SK-N-SH treated with all-trans-retinoic acid at 6 μM for 48 hours (cell line): ENCODE measurements around the gene CYP3A7.

Experiments
- PPARA ChIP-seq: fragments of 250-450 bp; sonication (Bioruptor Pico); IDR thresholded peaks from 2 replicates; pipeline ENCODE4 v1.5.0; 2020; ENCODE audit warnings: mild to moderate bottlenecking, borderline replicate concordance
- TSHZ2 ChIP-seq: fragments of 250-450 bp; sonication (Bioruptor Pico); IDR thresholded peaks from 2 replicates; pipeline ENCODE4 v1.5.0; 2020; ENCODE audit warnings: mild to moderate bottlenecking, moderate library complexity

- TF ChIP-seq TSHZ2 (CRISPR knock-in tag) (no peak), PPARA (CRISPR knock-in tag) (no peak)
Measured at GRCh38 chr7:99737726-99738125, 2.7 kb upstream of the CYP3A7 start.
